ENCODE data around the gene TXLNA.

The TXLNA gene

DNA sequence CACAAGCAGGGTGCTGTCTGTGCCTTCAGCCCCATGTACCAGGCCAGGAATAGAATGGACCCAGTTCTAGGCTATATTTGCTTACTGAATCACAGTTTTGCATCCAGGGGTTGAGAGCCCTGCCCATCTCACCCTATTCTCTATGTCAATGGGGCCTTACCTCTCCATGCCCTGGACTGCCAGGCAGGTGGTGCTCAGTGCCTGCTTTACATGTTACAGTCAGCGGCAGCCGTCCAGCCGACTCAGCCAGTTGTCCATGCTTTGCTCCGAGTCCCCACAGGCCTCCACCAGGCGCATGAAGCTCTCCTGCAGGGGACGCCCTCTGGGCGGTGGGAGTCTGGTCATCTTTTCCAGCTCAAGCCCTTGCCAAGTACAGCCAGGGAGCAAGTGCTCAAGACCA lies 55.3 kb downstream of the TXLNA start:
- TF ChIP-seq POLR2A (IDR thresholded peaks at IDR 0.05; ENCODE audit: low read length): no peak
- no peak for DNase-seq

DNA sequence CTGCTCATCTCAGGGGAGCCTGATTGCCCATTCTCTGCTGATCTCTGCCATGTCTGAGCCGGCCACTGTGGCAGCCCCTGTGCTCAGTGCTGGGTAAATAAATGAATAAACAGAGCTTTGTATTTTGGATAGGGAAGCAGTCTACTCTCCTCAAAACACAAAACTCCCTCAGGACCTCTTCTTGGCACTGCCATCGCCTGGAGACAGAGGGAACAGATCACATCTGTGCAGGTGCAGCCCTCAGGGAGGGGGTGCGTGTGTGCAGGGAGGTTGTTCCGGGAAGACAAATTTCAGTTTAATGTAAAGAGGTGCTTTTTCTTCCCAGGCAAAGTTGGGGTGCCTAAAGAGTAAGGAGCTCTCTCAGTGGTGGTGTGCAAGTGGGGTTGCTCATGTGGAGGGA lies 59.9 kb downstream of the TXLNA start:
- no peak for DNase-seq
- TF ChIP-seq POLR2A (IDR thresholded peaks at IDR 0.05; ENCODE audit: low read length): no peak
- TF ChIP-seq GATA1 (IDR thresholded peaks at IDR 0.05; ENCODE audit: low read depth, low read length): no peak

DNA sequence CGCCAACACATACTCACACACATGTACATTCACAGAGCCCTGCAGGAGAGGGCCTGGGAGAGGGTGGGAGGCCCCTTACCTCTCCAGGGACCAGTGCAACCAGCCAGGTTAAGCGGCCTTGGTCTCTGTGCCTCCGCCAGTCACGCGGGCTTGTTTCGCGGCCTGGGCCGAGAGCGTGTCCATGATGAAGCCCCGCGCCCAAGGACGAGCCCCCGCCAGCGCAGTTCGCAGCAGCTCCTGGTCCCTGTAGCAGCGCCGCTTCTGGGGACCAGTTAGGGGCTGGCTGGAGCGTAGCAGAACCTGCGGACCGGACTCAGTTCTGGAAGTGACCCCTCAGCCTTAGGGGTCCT lies 60.3 kb downstream of the TXLNA start:
- TF ChIP-seq GATA1 (IDR thresholded peaks at IDR 0.05; ENCODE audit: low read depth, low read length): no peak
- peak; percentile 11 for TF ChIP-seq POLR2A (IDR thresholded peaks at IDR 0.05; ENCODE audit: low read length)
- DNase-seq: no peak

DNA sequence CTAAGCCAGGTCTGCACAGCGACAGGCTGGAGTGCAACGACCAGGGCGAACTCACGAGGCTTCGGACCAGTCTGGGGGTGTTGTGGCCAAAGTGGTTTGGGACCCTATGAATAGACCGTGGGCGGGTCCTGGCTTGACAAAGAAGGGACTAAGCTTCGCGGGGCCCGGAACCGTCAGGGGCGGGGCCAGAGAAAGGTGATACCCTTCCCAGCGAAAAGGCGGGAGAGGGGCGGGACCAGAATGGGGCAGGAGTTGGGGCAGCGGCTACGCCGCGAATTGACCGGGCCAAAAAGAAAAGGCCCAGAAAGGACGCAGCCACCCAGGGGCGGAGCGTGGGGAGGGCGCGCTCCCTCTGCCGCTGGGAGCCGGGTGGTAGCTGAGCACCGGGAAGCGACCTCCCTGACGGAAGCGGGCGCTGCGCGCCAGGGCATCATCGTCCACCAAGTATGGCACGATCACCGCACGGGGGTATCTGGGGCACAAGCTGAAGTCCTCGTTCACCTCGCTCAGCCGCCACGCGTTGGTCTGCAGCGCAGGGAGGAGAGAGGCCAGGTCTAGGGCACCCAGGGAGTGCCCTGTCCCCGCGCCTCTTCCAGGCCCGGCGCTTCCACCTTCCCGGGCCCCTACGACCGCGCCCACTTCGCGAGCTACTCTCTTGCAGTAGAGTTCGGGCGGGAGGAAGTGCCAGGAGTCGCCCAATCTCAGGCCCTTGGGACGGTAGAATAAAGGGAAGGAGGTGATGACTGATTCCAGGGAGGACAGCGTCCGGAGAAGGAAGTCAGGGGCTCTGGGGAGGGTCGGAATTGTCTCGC lies 60.9 kb downstream of the TXLNA start:
- TF ChIP-seq GATA1 (IDR thresholded peaks at IDR 0.05; ENCODE audit: low read depth, low read length) (no peak), POLR2A (IDR thresholded peaks at IDR 0.05; ENCODE audit: low read length) (no peak)
- DNase-seq: peak; percentile 26 to 61

DNA sequence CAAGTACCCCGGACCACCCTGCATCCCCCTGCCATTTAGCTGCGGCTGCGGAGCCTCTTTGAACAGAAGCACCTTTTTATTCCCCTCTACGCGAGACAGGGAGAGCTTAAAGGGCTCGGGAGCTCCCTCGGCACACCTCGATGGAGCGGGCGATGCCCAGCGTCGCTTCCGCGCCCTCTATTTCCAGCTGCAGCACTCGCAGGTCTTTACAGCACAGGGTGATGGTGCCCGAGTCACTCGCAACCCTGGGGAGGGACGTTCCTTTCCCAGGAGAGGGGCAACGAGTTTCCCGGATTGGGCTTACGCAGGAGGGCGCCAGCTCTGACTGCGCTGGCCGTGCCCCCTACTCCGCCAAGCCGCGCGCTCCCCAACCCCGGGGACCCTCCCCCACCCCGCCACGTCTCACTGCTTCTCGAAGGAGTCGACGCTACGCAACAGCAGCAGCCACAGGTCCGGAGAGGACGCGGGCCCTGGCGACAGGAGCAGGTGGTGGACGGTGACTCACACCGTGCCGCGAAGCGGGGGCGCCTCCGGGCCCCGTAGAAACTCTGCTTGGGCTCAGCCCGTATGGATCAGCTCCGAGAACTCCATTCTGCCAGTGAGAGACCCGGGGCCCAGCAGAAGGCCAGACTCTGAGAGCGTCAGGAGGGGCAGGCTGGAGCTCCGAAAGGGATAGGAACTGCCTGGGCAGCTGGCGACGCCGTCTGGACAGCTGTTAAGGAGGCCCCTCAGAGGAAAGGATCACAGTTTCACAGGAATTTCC lies 61.7 kb downstream of the TXLNA start:
- TF ChIP-seq POLR2A (IDR thresholded peaks at IDR 0.05; ENCODE audit: low read length) (no peak), GATA1 (IDR thresholded peaks at IDR 0.05; ENCODE audit: low read depth, low read length) (no peak)
- DNase-seq: peak; percentile 33 to 49

DNA sequence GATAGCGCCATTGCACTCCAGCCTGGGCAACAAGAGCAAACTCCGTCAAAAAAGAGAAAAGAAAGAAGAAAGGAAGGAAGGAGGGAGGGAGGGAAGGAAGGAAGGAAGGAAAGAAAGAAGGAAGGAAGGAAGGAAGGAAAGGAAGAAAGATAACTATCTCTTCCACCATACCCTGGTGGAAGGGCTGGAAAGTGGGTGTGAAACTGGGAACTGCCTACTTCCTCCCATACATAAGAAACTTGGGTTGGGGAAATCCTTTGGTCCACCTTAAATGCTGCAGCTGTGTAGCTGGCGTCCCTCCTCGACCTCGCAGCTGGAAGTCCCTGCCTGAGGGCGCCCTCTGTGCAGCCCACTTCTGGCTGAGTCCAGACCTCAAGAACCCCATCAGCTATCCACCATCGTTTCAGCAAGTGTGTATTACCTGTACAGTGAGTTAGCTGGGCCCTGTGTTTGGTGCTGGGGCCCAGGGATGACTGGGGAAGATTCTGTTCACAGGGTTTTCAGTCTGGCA lies 62.9 kb downstream of the TXLNA start:
- no peak for DNase-seq
- TF ChIP-seq GATA1 (IDR thresholded peaks at IDR 0.05; ENCODE audit: low read depth, low read length) (no peak), POLR2A (IDR thresholded peaks at IDR 0.05; ENCODE audit: low read length) (no peak)

DNA sequence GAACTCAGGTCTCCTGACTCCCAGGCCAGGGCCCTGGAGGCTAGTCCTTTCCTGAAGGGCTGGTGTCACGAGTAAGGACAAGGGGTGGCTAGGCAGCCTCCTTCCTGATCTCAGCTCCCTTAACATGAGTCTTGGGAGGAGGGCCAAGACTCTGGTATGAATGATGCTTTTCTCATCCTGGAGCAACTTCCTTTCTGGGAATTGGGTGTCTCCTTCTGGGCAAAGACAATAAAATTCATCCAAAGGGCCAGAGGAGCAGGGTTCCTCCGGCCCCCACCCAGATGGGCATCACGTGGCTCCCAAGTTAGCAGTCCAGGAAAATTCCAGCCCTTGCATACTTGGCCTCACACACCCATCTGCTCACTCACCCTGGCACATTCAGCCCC lies 67.4 kb downstream of the TXLNA start, which contains the start of gene FAM167B:
Gene FAM167B, plus strand, starts transcription at position 335 of the 386 bp plus-strand sequence. CDS start 200 bp downstream, outside the sequence.
- no peak for DNase-seq
- TF ChIP-seq POLR2A (IDR thresholded peaks at IDR 0.05; ENCODE audit: low read length): no peak

DNA sequence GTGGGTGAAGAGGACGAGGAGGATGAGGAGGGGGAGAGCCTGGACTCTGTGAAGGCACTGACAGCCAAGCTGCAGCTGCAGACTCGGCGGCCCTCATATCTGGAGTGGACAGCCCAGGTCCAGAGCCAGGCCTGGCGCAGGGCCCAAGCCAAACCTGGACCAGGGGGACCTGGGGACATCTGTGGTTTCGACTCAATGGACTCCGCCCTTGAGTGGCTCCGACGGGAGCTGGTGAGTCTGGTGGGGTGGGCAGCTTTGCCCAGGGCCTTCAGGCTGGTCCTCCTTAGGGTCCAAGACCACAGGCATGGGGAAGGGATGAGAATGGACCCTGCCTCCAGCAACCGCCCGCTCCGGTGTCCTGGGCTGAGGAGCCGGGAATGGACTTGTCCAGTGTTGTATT lies 68.0 kb downstream of the TXLNA start:
- no peak for TF ChIP-seq POLR2A (IDR thresholded peaks at IDR 0.05; ENCODE audit: low read length)
- no peak for TF ChIP-seq GATA1 (IDR thresholded peaks at IDR 0.05; ENCODE audit: low read depth, low read length)
- no peak for DNase-seq
